NB4 (cell line): ENCODE data around the gene KDM4D.

Source experiments
- MAX ChIP-seq: IDR thresholded peaks from 2 replicates; pipeline ENCODE4 v1.6.1; 2011; ENCODE audit warnings: low read depth, low read length
- POLR2A ChIP-seq: IDR thresholded peaks from 2 replicates; pipeline ENCODE4 v1.6.1; 2011; ENCODE audit warnings: mild to moderate bottlenecking; ENCODE audit not compliant: insufficient read length; ENCODE audit errors: extremely low read depth

GRCh38 chr11:95005642-95006041 lies 32.1 kb downstream of the KDM4D start:
- no peak for TF ChIP-seq POLR2A
- no peak for TF ChIP-seq MAX
